ENCODE results near the gene SP6. TPM values are rescaled to one million over a fixed set of nuclear protein-coding genes. Genes with fewer than 3 reads are reported as not detected.

The SP6 gene
- total and polyA plus RNA-seq, 2 of the 8 experiments (the other 6 are each of a cell fraction or from before 2014, with no cell fraction given): 1.2 to 1.5 TPM

- Histone ChIP-seq H4K20me1 (replicated peaks in 1 of 2; ENCODE audit: control insufficient read depth in 1 of 2, insufficient read depth in 2 of 2, low read length in 2 of 2) (peaks cover 3 to 5% of the 10 kb centered on the region in 2 experiments), H3K4me1 (replicated peaks in 1 of 4; ENCODE audit: control insufficient read depth in 3 of 4, insufficient read depth in 4 of 4, low read length in 3 of 4) (peaks cover 2 to 40% (median 19%) of the 10 kb centered on the region in 4 experiments), H3K23me2 (ENCODE audit: low read depth, low read length) (peaks cover 23% of the 10 kb centered on the region), H3K9ac (replicated peaks in 1 of 4; ENCODE audit: extremely low read depth in 1 of 4, low read depth in 3 of 4, low read length in 3 of 4) (no peak overlapping the region), H4K5ac (ENCODE audit: insufficient read length, low read depth, low read length) (no peak overlapping the region), H3K18ac (ENCODE audit: extremely low read depth, low read length) (no peak overlapping the region), H3K36me3 (ENCODE audit: control insufficient read depth in 2 of 4, insufficient read depth in 4 of 4, low read length in 3 of 4) (no peaks in the 10 kb centered on the region), H4K91ac (replicated peaks; ENCODE audit: insufficient read length, low read length) (no peak overlapping the region), H3K23ac (ENCODE audit: insufficient read length) (no peak overlapping the region), H2AK5ac (ENCODE audit: low read depth, low read length) (no peak overlapping the region), H3K4me2 (ENCODE audit: insufficient read depth in 1 of 2, low read depth in 2 of 2, low read length in 2 of 2) (peak overlapping the region; percentile 73 to 82), H3K14ac (ENCODE audit: insufficient read length) (no peak overlapping the region), H4K8ac (ENCODE audit: extremely low read depth, insufficient read depth, low read length) (peak overlapping the region; percentile 51; the same call in 1 of the 2 replicates), H3K27ac (ENCODE audit: low read depth, low read length) (no peak overlapping the region), H3K27me3 (replicated peaks in 1 of 4; ENCODE audit: control insufficient read depth in 3 of 4, extremely low read depth in 1 of 4, insufficient read depth in 3 of 4, low read length in 3 of 4) (peaks cover 49 to 78% (median 69%) of the 10 kb centered on the region in 4 experiments), H2AFZ (ENCODE audit: low read length) (no peak overlapping the region), H3K79me1 (ENCODE audit: low read depth, low read length) (no peaks in the 10 kb centered on the region), H3K79me2 (ENCODE audit: control insufficient read depth in 1 of 2, insufficient read depth in 2 of 2, low read length in 2 of 2) (no peaks in the 10 kb centered on the region), H3K9me3 (ENCODE audit: insufficient read depth in 2 of 2, low read depth in 1 of 2, low read length in 1 of 2) (no peaks in the 10 kb centered on the region), H2BK120ac (replicated peaks; ENCODE audit: low read depth, low read length) (no peak overlapping the region), H3K4ac (replicated peaks; ENCODE audit: insufficient read length, low read depth, low read length) (no peak overlapping the region), H3K4me3 (ENCODE audit: extremely low read depth in 1 of 4, insufficient read depth in 2 of 4, low read depth in 3 of 4, low read length in 4 of 4) (peak overlapping the region; percentile 27 to 58 (median 32); a peak in 7 of 8 replicates), H3K56ac (replicated peaks; ENCODE audit: insufficient read length, low read depth, low read length) (no peak overlapping the region), H2BK5ac (ENCODE audit: low read depth, low read length) (0 out of 2 replicates have a peak overlapping the region, but pooled peaks have one; percentile 26), H2BK20ac (ENCODE audit: low read length) (no peak overlapping the region; the same call in 1 of the 2 replicates), H2BK15ac (ENCODE audit: low read length) (peak overlapping the region; percentile 61; the same call in 1 of the 2 replicates), H2BK12ac (ENCODE audit: low read depth, low read length) (peak overlapping the region; percentile 60; the same call in 1 of the 2 replicates)
- FAIRE-seq: no peak
- POLR2A ChIA-PET (ENCODE audit: partially characterized antibody): interaction anchor here (0.7 to 12.4 kb wide), 17 partner anchors 9 to 208 kb away, joined by 3 to 134 read pairs (median 4); partner anchors contain the start of genes LRRC46, MRPL10 and SP2
- 5% methylated on average over 50 of the region's 71 CpGs; no CpG with 5 or more reads in 1 of the 2 experiments for WGBS, 2 experiments (ENCODE audit: extremely low coverage in 1 of 2, insufficient coverage in 1 of 2, insufficient read length in 1 of 2, insufficient replicate concordance in 2 of 2, low coverage in 1 of 2, low lambda C conversion rate in 2 of 2, missing lambda C conversion rate in 1 of 2)
- DNase-seq (ENCODE audit: low read depth in 1 of 2, low spot score in 2 of 2): peak in 1 of 2 experiments; percentile 91
- CTCF ChIA-PET (ENCODE audit: partially characterized antibody): interaction anchor here (0.7 to 33.0 kb wide), 33 partner anchors 4 to 748 kb away, joined by 3 to 1206 read pairs (median 4); partner anchors contain the start of genes CDK5RAP3, LRRC46, MRPL10 and OSBPL7
- no peak for TF ChIP-seq EZH2 (IDR thresholded peaks at IDR 0.05; ENCODE audit: low read depth, low read length, severe bottlenecking)
- TF ChIP-seq MAX (IDR thresholded peaks at IDR 0.05): peak; percentile 95
- no peak for TF ChIP-seq HDAC2 (IDR thresholded peaks at IDR 0.05; ENCODE audit: borderline replicate concordance in 1 of 2, low read depth in 2 of 2, low read length in 2 of 2)
- TF ChIP-seq, protein P1, sequence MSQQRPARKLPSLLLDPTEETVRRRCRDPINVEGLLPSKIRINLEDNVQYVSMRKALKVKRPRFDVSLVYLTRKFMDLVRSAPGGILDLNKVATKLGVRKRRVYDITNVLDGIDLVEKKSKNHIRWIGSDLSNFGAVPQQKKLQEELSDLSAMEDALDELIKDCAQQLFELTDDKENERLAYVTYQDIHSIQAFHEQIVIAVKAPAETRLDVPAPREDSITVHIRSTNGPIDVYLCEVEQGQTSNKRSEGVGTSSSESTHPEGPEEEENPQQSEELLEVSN (IDR thresholded peaks at IDR 0.05): peak; percentile 93
- TF ChIP-seq RFX5 (IDR thresholded peaks at IDR 0.05; ENCODE audit: borderline replicate concordance, low read depth, low read length): no peak
- TF ChIP-seq RXRA (IDR thresholded peaks at IDR 0.05; ENCODE audit: insufficient read depth, low read depth, low read length): no peak
- TF ChIP-seq NRF1 (IDR thresholded peaks at IDR 0.05; ENCODE audit: low read depth, low read length): peak; percentile 26; the same call in 1 of the 2 replicates
- TF ChIP-seq POU5F1 (IDR thresholded peaks at IDR 0.05; ENCODE audit: low read depth, low read length): no peak
- TF ChIP-seq PHF8 (conservative IDR thresholded peaks at IDR 0.05; ENCODE audit: low read depth, low read length): no peak
Observed at GRCh38 chr17:47847341-47848197, 3.4 kb downstream of the SP6 start.

Measured in H1 (cell line).